ENCODE measurements around the gene PCK1. TPM values are rescaled to one million over a fixed set of nuclear protein-coding genes. Genes with fewer than 3 reads are reported as not detected.

PCK1 gene
- total RNA-seq, 2 experiments from 2014 or later, result not detected

DNA sequence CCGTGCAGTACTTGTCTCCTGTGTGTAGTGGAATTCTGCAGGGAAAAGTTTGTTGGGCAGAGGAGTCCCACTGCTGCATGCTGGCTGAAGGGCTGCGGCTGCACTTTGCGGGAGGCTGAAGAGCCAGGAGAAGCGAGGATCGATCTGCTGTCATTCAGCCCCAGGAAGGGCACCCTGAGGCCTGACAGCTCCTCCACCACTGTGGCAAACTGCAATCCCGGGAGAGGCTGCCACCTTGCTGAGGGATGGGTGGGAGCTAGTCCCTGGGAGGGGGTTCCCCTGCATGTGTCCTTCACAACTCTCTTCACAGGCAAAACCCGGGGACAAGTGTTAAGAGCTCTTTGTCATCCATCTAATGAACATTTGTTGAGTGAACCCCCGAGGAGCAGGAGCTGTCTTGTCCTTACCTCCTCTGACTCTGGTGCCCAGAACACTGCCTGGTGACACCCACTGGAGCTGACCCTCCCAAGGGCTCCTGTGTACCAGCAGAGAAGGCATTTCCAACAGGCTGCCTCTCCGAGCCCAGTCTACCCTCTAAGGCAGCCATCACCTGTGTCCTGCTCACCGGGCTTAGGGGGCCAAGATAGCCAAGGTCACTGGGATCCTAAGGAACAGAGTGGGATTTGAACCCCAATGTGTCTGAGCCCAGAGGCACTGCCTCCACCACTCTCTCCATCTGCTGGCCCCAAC is 17.7 kb downstream of the PCK1 start:
- Mint-ChIP-seq H3K27ac (no peak overlapping the region), H3K27me3 (peaks cover 29% of the 10 kb centered on the region), H3K4me1 (ENCODE audit: low read depth) (no peaks in the 10 kb centered on the region), H3K36me3 (ENCODE audit: low read depth) (no peaks in the 10 kb centered on the region), H3K4me3 (no peak overlapping the region), H3K9me3 (no peaks in the 10 kb centered on the region)
- no peak for DNase-seq
- intact Hi-C loops (cut with micrococcal nuclease), result no loop called here
- ChIA-PET POLR2A (no interaction called here), CTCF (interaction anchor here (1.1 kb wide), 1 partner anchor 80 kb away, joined by 3 read pairs; no protein-coding TSS in a partner anchor)
- ATAC-seq, result no peak
- TF ChIP-seq, protein P1, sequence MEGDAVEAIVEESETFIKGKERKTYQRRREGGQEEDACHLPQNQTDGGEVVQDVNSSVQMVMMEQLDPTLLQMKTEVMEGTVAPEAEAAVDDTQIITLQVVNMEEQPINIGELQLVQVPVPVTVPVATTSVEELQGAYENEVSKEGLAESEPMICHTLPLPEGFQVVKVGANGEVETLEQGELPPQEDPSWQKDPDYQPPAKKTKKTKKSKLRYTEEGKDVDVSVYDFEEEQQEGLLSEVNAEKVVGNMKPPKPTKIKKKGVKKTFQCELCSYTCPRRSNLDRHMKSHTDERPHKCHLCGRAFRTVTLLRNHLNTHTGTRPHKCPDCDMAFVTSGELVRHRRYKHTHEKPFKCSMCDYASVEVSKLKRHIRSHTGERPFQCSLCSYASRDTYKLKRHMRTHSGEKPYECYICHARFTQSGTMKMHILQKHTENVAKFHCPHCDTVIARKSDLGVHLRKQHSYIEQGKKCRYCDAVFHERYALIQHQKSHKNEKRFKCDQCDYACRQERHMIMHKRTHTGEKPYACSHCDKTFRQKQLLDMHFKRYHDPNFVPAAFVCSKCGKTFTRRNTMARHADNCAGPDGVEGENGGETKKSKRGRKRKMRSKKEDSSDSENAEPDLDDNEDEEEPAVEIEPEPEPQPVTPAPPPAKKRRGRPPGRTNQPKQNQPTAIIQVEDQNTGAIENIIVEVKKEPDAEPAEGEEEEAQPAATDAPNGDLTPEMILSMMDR (IDR thresholded peaks at IDR 0.05), result no peak

DNA sequence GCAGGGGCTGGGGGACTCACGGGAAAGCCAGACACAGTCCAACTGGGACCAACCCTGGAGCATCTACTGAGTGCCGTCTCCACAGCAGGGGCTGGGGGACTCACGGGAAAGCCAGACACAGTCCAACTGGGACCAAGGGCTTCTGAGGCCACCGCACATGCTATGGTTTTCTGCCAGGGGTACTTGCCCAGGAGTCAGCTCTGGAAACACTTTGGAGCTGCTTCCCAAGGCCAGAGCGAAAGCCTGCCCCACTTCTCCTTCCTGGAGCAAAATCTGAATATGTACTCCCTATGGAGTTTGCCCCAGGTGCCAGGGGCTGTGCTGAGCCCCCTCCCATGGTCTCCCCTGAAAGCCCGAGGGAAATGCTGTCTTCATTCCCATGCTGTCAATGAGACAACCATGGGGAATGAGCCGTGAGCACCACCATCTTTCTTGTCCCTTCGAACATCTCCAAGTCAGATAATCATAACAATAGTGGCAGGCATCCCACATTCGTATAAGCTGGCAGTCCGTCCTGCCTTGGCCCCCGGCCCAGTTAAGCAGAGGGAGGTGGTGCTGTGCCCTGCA is 18.5 kb downstream of the PCK1 start:
- ChIA-PET POLR2A (no interaction called here), CTCF (interaction anchor here (1.1 kb wide), 1 partner anchor 81 kb away, joined by 3 read pairs; no protein-coding TSS in a partner anchor)
- no peak overlapping the region for H3K27ac Mint-ChIP-seq
- no peaks in the 10 kb centered on the region for H3K9me3 Mint-ChIP-seq
- DNase-seq (no peak), ATAC-seq (no peak)
- no peak overlapping the region for H3K4me3 Mint-ChIP-seq
- TF ChIP-seq, protein P1 (IDR thresholded peaks at IDR 0.05), result no peak
- peaks cover 31% of the 10 kb centered on the region for H3K27me3 Mint-ChIP-seq
- intact Hi-C loops (cut with micrococcal nuclease), result no loop called here
- no peaks in the 10 kb centered on the region for H3K4me1 Mint-ChIP-seq (ENCODE audit: low read depth)
- H3K36me3 Mint-ChIP-seq (ENCODE audit: low read depth), result no peaks in the 10 kb centered on the region

DNA sequence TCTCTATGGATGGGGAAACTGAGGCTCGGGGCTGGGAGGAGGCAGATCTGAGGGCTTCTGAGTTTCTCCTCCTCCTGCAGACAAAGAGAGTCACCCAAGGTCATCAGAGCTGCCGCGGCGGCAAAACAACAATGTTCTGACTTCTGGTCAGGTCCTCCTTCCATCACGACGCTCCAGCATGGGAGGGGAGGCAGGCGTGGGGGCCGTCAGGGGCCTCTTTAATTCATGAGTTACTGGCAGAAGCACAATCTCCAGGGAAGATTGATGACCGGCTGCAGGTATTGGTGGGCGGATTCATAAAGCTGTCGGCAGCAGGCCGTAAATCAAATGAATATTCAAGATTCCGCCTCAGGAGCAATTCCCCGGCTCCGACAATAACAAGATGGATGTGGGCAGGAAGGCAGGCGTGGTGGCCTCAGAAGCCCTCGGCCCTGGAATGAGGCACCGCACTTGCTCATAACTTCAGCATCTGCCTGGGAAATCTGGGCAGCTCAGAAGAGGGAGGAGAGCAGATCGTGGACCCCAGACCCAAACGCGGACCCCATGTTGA is 19.1 kb downstream of the PCK1 start:
- H3K4me3 Mint-ChIP-seq, result no peak overlapping the region
- no peak overlapping the region for H3K27ac Mint-ChIP-seq
- DNase-seq (no peak), ATAC-seq (no peak)
- CTCF ChIA-PET, result interaction anchor here (1.2 kb wide), 1 partner anchor 16 kb away, joined by 3 read pairs; no protein-coding TSS in a partner anchor
- no peaks in the 10 kb centered on the region for H3K36me3 Mint-ChIP-seq (ENCODE audit: low read depth)
- H3K27me3 Mint-ChIP-seq, result peaks cover 35% of the 10 kb centered on the region
- TF ChIP-seq, protein P1 (IDR thresholded peaks at IDR 0.05), result no peak
- no peaks in the 10 kb centered on the region for H3K9me3 Mint-ChIP-seq
- intact Hi-C loops (cut with micrococcal nuclease), result no loop called here
- H3K4me1 Mint-ChIP-seq (ENCODE audit: low read depth), result no peaks in the 10 kb centered on the region
- POLR2A ChIA-PET, result no interaction called here

DNA sequence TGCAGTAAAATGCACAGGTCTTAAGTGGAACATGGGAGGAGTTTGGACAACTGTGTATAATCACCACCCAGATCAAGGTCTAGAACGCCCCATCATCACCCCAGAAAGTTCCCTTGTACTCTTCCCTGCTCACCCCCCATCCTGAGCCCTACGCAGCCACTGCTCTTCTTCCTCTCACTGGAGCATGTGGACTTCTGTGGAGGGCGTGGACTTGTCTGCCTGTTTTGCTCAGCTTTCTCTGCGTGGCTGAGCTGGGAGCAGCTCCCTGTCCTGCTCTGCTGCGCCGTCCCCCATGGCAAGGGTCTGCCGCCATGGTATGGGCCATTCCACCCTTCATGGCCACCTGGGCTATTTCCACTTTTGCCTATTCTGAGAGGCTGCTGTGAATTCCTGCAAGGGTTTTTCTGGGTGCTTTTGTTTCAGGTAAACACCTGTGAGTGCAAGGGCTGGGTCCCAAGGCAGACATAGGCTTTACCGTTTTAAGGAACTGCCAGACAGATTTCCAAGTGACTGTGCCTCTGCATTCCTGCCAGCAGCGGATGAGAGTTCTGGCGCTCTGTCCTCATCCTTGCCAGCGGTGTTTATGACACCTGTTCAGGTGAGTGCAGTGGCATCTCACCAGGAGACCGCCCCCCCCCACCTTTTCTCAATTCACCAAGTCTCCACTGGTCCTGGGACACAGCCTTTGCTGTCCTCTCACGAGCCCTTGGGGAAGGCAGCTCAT is 19.7 kb downstream of the PCK1 start:
- Mint-ChIP-seq H3K4me1 (ENCODE audit: low read depth) (no peaks in the 10 kb centered on the region), H3K27me3 (peaks cover 35% of the 10 kb centered on the region), H3K9me3 (no peaks in the 10 kb centered on the region), H3K27ac (no peak overlapping the region), H3K4me3 (no peak overlapping the region), H3K36me3 (ENCODE audit: low read depth) (no peaks in the 10 kb centered on the region)
- DNase-seq (no peak), ATAC-seq (no peak)
- ChIA-PET CTCF (interaction anchor here (1.2 kb wide), 1 partner anchor 16 kb away, joined by 3 read pairs; no protein-coding TSS in a partner anchor), POLR2A (no interaction called here)
- TF ChIP-seq, protein P1 (IDR thresholded peaks at IDR 0.05), result no peak
- intact Hi-C loops (cut with micrococcal nuclease), result no loop called here

Data from activated CD8-positive, alpha-beta T cell treated with anti-CD3 and anti-CD28 coated beads for 36 hours (primary cell).